ENCODE measurements around the gene MLXIP.

Gene MLXIP

GRCh38 chr12:122080149-122081082 lies 1.9 kb downstream of the MLXIP start:
- Histone ChIP-seq H3K4me3 (ENCODE audit: extremely low read depth, insufficient read depth, low read length, poor library complexity, severe bottlenecking) (peak overlapping the region; percentile 60), H3K36me3 (ENCODE audit: control insufficient read depth, insufficient read depth, low read length) (peaks cover 27% of the 10 kb centered on the region), H3K9me3 (ENCODE audit: control insufficient read depth, low read length) (no peaks in the 10 kb centered on the region), H3K27ac (ENCODE audit: low read depth, low read length, severe bottlenecking) (peak overlapping the region; percentile 53), H3K4me1 (ENCODE audit: control insufficient read depth, insufficient read depth, low read length, poor library complexity, severe bottlenecking) (peaks cover 22% of the 10 kb centered on the region)
- 22 to 28% methylated on average over 8 to 10 of the region's 18 CpGs for WGBS, 2 experiments (ENCODE audit: insufficient coverage in 2 of 2)

GRCh38 chr12:122081083-122081696 lies 2.6 kb downstream of the MLXIP start:
- WGBS, 2 experiments (ENCODE audit: insufficient coverage in 2 of 2): 91% methylated on average over 5 to 8 of the region's 9 CpGs
- Histone ChIP-seq H3K4me3 (ENCODE audit: extremely low read depth, insufficient read depth, low read length, poor library complexity, severe bottlenecking) (peak overlapping the region; percentile 60), H3K27ac (ENCODE audit: low read depth, low read length, severe bottlenecking) (peak overlapping the region; percentile 69)

GRCh38 chr12:122081697-122082221 lies 3.2 kb downstream of the MLXIP start:
- 64 to 65% methylated on average over 5 to 7 of the region's 7 CpGs for WGBS, 2 experiments (ENCODE audit: insufficient coverage in 2 of 2)
- Histone ChIP-seq H3K36me3 (ENCODE audit: control insufficient read depth, insufficient read depth, low read length) (peaks cover 39% of the 10 kb centered on the region), H3K4me1 (ENCODE audit: control insufficient read depth, insufficient read depth, low read length, poor library complexity, severe bottlenecking) (peaks cover 22% of the 10 kb centered on the region), H3K4me3 (ENCODE audit: extremely low read depth, insufficient read depth, low read length, poor library complexity, severe bottlenecking) (peak overlapping the region; percentile 8), H3K9me3 (ENCODE audit: control insufficient read depth, low read length) (no peaks in the 10 kb centered on the region), H3K27ac (ENCODE audit: low read depth, low read length, severe bottlenecking) (peak overlapping the region; percentile 69)

More at GRCh38 chr12:122081083-122081696, 2.6 kb downstream of the MLXIP start:
- Histone ChIP-seq H3K4me1 (ENCODE audit: control insufficient read depth, insufficient read depth, low read length, poor library complexity, severe bottlenecking) (peaks cover 22% of the 10 kb centered on the region), H3K36me3 (ENCODE audit: control insufficient read depth, insufficient read depth, low read length) (peaks cover 35% of the 10 kb centered on the region), H3K9me3 (ENCODE audit: control insufficient read depth, low read length) (no peaks in the 10 kb centered on the region)

- 90 to 93% methylated on average over 4 to 5 of the region's 6 CpGs for WGBS, 2 experiments (ENCODE audit: insufficient coverage in 2 of 2)
- Histone ChIP-seq H3K4me1 (ENCODE audit: control insufficient read depth, insufficient read depth, low read length, poor library complexity, severe bottlenecking) (peaks cover 22% of the 10 kb centered on the region), H3K36me3 (ENCODE audit: control insufficient read depth, insufficient read depth, low read length) (peaks cover 42% of the 10 kb centered on the region), H3K9me3 (ENCODE audit: control insufficient read depth, low read length) (no peaks in the 10 kb centered on the region), H3K27ac (ENCODE audit: low read depth, low read length, severe bottlenecking) (peak overlapping the region; percentile 69), H3K4me3 (ENCODE audit: extremely low read depth, insufficient read depth, low read length, poor library complexity, severe bottlenecking) (no peak overlapping the region)
Measured at GRCh38 chr12:122082621-122083356, 4.2 kb downstream of the MLXIP start.

GRCh38 chr12:122084857-122085405 lies 6.4 kb downstream of the MLXIP start:
- Histone ChIP-seq H3K27ac (ENCODE audit: low read depth, low read length, severe bottlenecking) (no peak overlapping the region), H3K36me3 (ENCODE audit: control insufficient read depth, insufficient read depth, low read length) (peaks cover 51% of the 10 kb centered on the region), H3K9me3 (ENCODE audit: control insufficient read depth, low read length) (no peaks in the 10 kb centered on the region), H3K4me1 (ENCODE audit: control insufficient read depth, insufficient read depth, low read length, poor library complexity, severe bottlenecking) (peaks cover 22% of the 10 kb centered on the region), H3K4me3 (ENCODE audit: extremely low read depth, insufficient read depth, low read length, poor library complexity, severe bottlenecking) (no peak overlapping the region)
- 85 to 96% methylated on average over 11 to 12 of the region's 13 CpGs for WGBS, 2 experiments (ENCODE audit: insufficient coverage in 2 of 2)

GRCh38 chr12:122085591-122085990 lies 7.0 kb downstream of the MLXIP start:
- Histone ChIP-seq H3K36me3 (ENCODE audit: control insufficient read depth, insufficient read depth, low read length) (peaks cover 51% of the 10 kb centered on the region), H3K27ac (ENCODE audit: low read depth, low read length, severe bottlenecking) (no peak overlapping the region), H3K4me3 (ENCODE audit: extremely low read depth, insufficient read depth, low read length, poor library complexity, severe bottlenecking) (no peak overlapping the region), H3K4me1 (ENCODE audit: control insufficient read depth, insufficient read depth, low read length, poor library complexity, severe bottlenecking) (peaks cover 21% of the 10 kb centered on the region), H3K9me3 (ENCODE audit: control insufficient read depth, low read length) (no peaks in the 10 kb centered on the region)
- WGBS, 2 experiments (ENCODE audit: insufficient coverage in 2 of 2): 100% methylated on average over 2 to 5 of the region's 5 CpGs

GRCh38 chr12:122086116-122086515 lies 7.6 kb downstream of the MLXIP start:
- WGBS, 2 experiments (ENCODE audit: insufficient coverage in 2 of 2): 99 to 100% methylated on average over 5 to 7 of the region's 8 CpGs
- H3K4me1 ChIP-seq (ENCODE audit: control insufficient read depth, insufficient read depth, low read length, poor library complexity, severe bottlenecking): peaks cover 16% of the 10 kb centered on the region

GRCh38 chr12:122086641-122087285 lies 8.2 kb downstream of the MLXIP start:
- H3K27ac ChIP-seq (ENCODE audit: low read depth, low read length, severe bottlenecking): no peak overlapping the region
- 94 to 98% methylated on average over 16 to 17 of the region's 18 CpGs for WGBS, 2 experiments (ENCODE audit: insufficient coverage in 2 of 2)
- H3K36me3 ChIP-seq (ENCODE audit: control insufficient read depth, insufficient read depth, low read length): peaks cover 51% of the 10 kb centered on the region
- H3K9me3 ChIP-seq (ENCODE audit: control insufficient read depth, low read length): no peaks in the 10 kb centered on the region
- peaks cover 9% of the 10 kb centered on the region for H3K4me1 ChIP-seq (ENCODE audit: control insufficient read depth, insufficient read depth, low read length, poor library complexity, severe bottlenecking)
- no peak overlapping the region for H3K4me3 ChIP-seq (ENCODE audit: extremely low read depth, insufficient read depth, low read length, poor library complexity, severe bottlenecking)

More at GRCh38 chr12:122086116-122086515, 7.6 kb downstream of the MLXIP start:
- Histone ChIP-seq H3K9me3 (ENCODE audit: control insufficient read depth, low read length) (no peaks in the 10 kb centered on the region), H3K4me3 (ENCODE audit: extremely low read depth, insufficient read depth, low read length, poor library complexity, severe bottlenecking) (no peak overlapping the region), H3K27ac (ENCODE audit: low read depth, low read length, severe bottlenecking) (no peak overlapping the region), H3K36me3 (ENCODE audit: control insufficient read depth, insufficient read depth, low read length) (peaks cover 51% of the 10 kb centered on the region)

GRCh38 chr12:122087431-122088178 lies 9.0 kb downstream of the MLXIP start:
- peaks cover under 1% of the 10 kb centered on the region for H3K4me1 ChIP-seq (ENCODE audit: control insufficient read depth, insufficient read depth, low read length, poor library complexity, severe bottlenecking)
- no peak overlapping the region for H3K4me3 ChIP-seq (ENCODE audit: extremely low read depth, insufficient read depth, low read length, poor library complexity, severe bottlenecking)
- 87 to 90% methylated on average over 15 to 16 of the region's 17 CpGs for WGBS, 2 experiments (ENCODE audit: insufficient coverage in 2 of 2)
- H3K27ac ChIP-seq (ENCODE audit: low read depth, low read length, severe bottlenecking): no peak overlapping the region
- no peaks in the 10 kb centered on the region for H3K9me3 ChIP-seq (ENCODE audit: control insufficient read depth, low read length)
- peaks cover 49% of the 10 kb centered on the region for H3K36me3 ChIP-seq (ENCODE audit: control insufficient read depth, insufficient read depth, low read length)

Measured in mesodermal cell (in vitro differentiated cells).